HG03064 (cell line): ENCODE measurements around the gene VWA7.

Experiments used
- ATAC-seq: cut with Tn5 transposase; IDR thresholded peaks from one replicate; pipeline ENCODE4 v1.9.1; 2021; ENCODE audit warnings: low read depth; ENCODE audit not compliant: unreplicated experiment

The VWA7 gene

DNA sequence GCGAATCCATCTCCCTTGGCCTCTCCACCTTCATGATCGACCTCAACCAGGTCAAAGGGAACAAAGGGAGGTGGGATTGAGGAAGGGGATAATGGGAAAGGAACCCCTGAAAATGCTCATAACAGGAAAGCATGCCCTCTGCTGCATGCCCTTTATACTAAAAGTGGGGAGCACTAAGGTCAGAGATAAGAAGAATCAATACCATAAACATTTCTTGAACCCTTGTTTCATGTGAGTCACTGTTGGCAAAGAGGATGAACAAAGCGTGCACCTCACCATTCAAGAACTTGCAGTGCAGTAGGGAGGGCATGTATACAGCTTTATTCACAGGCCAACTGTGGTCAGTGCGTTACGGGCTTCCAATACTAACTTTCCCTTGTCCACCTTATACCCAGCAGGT is 16.3 kb downstream of the VWA7 start:
- ATAC-seq, result no peak

DNA sequence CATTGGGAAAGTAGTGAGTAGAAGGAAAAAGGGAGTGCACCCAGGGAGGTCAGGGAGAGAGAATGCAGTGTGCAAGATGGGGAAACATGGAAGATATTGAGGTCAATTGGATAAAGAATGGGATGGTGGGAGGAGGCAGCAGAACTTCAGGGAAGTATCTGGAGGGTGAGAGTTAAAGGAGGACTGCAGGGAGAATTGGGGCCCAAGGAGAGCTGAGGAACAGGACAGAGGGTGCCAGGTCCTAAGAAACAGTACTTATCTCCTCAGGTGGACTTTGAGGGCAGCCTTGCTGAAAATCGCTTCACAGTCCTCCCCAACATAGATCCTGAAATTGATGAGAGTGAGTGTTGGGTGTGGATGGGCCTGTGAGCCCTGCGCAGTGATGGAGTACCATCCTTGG is 18.8 kb downstream of the VWA7 start:
- ATAC-seq, result no peak

DNA sequence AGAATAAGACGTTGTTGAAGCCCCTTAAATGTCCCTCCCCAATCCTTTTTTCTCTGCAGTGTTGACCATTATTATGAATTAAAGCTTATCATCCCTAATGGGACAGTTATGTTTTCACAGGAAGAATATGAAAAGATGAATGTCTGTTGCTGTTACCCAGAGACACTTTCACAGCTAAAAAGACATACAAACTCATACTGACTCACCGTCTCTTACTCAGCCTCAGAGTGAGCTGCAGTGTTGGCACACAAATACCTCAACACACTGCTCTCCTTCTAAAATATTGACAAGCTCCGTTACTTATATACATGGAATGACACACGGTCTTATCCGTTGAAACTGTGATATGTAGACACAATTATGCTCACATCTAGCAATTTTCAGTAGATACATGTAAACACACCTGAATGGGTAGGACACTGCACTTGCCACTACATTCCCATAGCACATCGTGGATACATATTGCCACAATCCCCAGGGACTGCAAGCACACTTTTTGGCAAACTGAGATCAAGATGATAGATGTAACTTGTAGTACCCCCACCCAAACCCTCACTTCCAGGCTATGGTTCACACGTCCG is 24.3 kb downstream of the VWA7 start:
- no peak for ATAC-seq

DNA sequence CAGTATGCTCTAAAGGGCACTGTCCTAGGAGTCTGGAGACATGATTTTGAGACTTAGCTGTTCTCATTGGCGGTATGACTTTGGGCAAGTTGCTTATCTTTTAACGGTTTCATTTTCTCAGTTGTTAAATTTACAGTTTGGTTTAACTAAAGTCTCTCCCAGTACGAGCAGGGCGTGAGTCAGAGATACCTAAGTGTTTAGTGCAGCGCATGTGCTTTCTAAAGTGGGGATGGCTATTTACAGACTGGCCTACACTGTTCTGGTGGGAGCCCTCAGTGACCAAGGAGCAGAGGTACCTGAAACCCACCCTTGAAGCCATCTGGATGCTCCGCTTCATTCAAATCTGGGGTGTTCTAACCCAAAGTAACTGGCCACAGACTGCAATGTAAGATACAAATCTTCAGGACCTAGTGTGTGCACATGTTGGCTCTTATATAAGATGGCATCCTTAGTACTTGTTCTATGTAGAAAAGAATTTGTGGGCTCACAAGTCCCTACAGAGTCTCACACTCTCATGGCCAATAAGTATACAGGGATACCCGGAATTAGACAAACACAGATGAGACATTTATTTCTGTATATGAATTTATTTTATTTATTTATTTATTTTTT is 26.6 kb downstream of the VWA7 start:
- ATAC-seq, result no peak

DNA sequence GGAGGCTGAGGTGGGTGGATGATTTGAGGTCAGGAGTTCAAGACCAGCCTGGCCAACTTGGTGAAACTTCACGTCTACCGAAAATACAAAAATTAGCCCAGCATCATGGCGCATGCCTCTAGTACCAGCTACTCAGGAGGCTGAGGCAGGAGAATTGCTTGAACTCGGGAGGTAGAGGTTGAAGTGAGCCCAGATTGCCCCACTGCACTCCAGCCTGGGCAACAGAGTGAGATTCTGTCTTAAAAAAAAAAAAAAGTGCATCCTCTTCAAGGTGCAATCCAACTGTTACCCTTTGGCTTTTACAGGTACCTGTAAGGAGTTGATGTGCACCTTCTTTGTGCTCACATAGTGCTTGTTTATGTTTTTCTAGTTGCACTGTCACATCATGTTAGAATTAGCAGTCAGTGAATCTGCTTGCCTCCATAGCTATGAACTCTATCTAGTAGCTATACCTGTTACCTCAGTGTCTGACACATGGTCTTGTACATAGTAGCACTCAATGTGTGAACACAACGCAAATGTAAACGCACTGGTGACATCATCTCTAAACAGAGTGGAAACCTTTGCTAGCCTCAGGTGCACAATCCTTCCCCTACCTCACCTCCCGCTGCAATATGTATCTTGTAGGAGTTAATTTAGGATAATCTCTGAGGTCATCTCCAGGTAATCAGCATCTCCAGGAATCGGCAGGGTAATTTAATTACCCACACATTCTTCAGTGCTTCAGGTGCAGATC is 27.7 kb downstream of the VWA7 start:
- ATAC-seq, result no peak

DNA sequence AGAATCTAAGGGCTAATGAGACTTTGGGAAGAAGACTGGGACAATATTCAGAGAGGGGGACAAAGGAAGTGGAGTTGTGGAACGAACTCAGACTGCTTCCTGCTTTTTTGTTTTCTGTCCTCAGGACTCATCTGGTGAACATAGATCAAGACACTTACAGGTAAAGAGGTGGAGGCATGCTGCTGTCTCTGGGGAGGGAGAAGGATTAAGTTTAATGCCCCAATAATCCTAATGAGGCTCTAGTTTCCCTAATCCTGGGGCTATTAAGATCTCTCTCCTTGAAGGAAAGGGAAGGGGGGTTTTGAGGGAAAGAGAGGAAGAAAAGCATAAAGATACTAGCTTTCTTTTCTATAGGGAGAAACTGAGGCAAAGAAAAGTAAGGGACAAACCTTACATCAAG is 32.7 kb downstream of the VWA7 start:
- ATAC-seq, result no peak

DNA sequence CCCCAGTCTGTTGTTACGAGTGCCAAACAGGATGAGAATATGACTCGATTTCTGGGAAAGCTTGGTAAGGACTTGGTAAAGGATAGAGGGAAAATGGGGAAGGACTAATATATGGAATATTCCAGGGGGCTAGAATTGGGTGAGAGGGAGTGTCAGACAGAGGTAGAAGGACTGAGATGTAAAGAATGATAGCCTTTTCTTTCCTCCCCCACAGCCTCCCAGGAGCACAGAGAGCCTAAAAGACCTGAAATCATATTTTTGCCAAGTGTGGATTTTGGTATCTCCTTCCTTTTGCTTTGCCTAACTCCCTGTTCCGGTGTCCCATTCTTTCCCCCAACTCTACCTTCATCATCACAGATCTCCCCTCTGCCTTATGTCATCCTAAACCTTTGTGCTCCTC is 34.2 kb downstream of the VWA7 start:
- ATAC-seq, result no peak

DNA sequence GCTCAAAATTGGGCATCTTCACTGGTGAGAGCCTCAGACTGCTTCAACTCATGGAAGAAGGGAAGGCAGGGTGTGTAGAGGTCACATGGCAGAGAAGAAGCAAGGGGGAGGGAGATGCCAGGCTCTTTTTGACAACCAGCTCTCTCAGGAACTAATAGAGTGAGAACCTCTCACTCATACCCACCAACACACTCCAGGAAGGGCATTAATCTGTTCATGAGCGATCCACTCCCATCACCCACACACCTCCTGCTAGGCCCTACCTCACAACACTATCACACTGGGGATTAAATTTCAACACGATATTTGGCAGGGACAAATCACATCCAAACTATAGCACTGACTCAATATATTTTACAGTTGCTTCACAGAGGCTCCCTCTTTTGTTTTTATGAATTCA is 35.3 kb downstream of the VWA7 start:
- no peak for ATAC-seq

DNA sequence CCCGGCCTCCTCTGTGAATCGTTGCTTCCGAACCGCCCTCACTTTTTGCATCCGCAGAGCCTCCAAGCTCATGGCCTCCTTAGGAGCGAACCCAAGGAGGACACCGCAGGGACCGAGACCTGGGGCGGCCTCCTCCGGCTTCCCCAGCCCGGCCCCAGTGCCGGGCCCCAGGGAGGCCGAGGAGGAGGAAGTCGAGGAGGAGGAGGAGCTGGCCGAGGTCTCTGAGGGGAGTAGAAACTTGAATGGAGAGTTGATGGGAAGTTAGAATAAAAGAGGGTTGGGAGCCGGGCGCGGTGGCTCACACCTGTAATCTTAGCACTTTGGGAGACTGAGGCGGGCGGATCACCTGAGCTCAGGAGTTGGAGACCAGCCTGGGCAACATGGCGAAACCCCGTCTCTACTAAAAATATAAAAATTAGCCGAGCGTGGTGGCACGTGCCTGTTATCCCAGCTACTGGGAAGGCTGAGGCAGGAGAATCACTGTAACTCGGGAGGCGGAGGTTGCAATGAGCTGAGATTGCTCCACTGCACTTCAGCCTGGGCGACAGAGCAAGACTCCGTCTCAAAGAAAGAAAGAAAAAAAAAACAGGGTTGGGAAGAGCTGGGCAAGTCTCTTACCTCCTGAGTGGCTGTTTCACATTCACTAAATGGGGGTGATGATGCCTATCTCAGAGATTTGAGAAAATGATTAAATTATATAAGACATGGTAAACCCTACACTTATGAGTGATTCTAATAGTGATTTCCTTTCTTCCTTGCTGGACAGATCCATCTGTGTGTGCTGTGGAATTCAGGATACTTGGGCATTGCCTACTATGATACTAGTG is 36.5 kb downstream of the VWA7 start:
- no peak for ATAC-seq

DNA sequence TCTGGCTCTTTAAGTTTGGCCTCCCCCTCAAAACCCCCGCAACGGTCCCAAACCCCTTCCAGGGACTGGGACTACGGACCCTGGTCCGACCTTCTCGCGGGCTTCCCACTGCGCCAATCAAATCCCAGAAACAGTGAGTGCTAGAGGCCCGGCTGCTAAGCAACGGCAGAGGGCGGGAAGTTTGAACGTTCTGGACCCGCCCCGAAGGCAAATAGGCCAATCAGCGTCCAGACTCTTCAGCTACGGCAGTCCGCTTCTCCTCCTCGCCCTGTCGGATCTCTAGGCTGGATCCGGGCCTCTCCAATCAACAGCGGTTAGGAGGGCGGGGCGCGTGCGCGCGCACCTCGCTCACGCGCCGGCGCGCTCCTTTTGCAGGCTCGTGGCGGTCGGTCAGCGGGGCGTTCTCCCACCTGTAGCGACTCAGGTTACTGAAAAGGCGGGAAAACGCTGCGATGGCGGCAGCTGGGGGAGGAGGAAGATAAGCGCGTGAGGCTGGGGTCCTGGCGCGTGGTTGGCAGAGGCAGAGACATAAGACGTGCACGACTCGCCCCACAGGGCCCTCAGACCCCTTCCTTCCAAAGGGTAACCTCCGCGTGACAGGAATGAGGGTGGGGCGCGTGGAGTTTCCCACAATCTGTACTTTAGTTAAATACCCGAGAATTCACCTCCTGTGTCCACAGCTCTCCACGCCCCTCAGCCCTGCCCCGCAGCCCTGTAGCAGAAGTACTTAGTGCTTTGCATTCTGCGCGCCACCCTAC is 37.3 kb downstream of the VWA7 start, which contains the start of gene MSH5:
TSS of gene MSH5 (plus strand) at position 367 of the 758 bp plus-strand sequence. CDS start 462 bp downstream, outside the sequence.
- peak; percentile 54 for ATAC-seq

DNA sequence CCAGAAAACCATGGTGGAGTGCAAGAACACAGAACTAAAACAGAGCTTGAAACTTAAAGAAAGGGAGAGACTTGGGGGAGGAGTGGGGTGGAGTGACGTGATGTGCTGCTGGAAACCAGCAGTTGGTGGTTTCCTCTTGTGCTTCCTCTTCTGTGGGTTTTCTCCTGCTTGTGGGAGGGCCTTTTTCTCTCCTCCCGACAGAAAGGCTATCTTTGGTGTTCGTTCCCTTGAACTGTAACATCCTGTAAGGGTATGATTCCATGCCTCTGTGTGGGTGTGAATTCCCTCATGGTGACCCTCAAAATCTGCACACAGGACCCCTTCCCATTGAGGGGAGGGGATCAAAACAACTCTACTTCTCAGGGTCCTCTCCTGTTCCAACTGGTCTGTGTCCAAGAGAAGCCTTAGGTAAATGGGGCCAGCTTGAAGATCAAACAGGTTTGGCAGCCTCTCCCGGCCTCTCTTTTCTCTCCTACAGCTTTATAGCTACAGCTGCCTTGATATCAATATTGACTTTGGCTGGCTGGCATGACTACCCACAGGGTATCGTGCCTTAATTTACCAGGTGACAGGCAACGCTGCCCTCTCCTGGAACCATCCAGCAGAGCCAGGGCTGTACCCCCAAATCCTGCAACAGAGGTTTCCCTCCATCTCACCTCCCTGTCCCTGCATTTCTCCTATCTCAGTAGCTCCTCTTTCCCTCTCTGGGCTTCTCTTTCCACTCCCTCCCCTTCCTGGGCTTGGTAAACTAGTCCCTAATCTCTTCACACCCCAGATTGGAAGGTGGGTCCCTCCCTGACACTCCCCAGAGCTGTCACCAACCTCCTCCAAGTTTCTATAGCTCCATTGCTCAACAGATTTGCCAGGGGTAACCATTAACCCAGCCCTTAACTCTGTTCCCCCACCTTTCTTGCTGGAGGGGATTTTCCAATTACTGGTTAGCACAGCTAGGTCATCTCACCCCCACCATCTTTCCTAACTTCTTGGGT is 38.8 kb downstream of the VWA7 start:
- ATAC-seq, result no peak

DNA sequence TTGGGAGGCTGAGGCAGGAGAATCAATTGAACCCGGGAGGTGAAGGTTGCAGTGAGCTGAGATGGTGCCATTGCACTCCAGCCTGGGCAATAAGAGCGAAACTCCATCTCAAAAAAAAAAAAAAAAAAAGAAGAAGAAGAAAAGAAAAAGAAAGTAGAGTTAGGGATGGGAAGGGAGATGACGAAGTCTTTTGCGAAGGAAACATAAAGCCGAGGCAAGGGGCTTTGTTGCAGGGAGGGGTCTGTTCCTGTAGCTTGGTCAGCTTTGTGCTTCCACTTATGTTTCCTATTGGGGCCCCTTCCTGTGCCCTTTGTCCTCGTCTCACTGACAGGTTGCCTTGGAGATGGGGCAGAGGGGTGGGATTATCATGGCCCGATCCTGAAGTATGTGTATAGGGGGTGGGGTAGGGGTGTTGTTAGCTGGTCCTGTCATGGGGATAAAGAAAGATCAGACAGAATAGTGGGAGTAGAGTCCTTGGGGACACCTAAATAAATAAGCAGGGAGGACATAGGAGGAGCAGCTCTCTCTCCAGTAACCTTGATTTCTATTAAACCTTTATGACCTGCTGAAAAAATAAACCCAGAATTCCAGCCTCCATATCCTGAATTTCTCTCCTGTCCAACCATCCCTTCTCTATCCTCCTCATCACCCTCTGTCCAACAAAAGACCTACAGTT is 39.7 kb downstream of the VWA7 start:
- ATAC-seq, result no peak

DNA sequence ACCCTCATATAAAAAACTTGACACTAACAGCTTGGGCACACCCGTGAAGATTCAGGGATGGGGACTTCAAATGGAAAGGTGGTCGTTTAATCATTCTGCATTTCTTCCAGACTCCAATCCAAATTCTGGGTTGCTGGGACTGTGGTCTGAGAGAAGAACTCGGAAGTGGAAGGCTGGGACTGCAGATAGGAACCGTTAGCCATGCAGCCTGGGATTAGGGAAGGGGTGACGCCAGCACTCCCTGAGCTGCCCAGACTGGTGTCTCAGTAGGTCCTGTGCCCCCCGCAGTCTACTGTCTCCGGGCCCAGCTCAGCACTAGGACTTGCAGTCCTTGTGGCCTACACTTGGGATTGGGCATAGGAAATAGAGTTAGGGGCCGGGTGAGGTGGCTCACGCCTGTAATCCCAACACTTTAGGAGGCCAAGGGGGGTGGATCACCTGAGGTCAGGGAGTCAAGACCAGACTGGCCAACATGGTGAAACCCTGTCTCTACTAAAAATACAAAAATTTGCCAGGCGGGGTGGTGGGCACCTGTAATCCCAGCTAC is 40.3 kb downstream of the VWA7 start:
- ATAC-seq, result no peak

DNA sequence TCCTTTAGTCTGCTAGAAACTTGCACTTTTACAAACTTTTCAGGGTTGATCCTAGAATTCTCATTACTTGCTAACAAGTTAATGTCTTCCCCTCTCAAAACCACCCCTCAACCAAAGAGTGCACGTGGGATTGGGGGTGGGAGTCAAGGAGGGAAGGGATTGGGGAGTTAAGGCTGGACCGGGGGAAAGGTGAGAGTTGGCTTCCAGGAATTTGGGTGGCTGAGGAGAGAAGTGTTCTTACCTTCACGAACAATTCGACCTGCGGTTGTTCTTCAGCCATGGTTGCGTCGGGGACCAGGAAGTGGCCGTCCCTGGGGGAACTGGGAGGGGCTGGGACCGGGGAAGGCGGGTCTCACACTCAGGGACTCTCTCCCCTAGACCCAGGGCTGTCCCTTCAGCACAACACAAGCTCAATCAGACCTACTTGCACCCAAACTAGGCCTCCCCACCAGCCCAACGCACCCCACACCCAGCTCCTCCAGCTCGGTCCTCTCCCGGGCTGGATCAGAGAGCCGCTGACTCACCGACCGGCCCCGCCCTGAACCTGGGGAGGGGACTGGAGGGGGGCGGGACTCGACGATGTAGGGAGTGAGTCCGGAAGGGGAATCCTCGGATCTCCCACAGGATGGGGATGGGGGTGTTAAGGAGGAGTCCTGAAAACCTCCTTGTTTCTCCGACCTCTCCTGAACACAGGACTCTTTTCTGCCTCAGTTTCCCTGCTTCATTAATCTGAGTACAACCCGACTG is 40.9 kb downstream of the VWA7 start, which contains the start of gene CLIC1:
TSS of gene CLIC1 (minus strand) at position 510 of the 747 bp plus-strand sequence. CDS start at position 280, 230 bp downstream.
- no peak for ATAC-seq

DNA sequence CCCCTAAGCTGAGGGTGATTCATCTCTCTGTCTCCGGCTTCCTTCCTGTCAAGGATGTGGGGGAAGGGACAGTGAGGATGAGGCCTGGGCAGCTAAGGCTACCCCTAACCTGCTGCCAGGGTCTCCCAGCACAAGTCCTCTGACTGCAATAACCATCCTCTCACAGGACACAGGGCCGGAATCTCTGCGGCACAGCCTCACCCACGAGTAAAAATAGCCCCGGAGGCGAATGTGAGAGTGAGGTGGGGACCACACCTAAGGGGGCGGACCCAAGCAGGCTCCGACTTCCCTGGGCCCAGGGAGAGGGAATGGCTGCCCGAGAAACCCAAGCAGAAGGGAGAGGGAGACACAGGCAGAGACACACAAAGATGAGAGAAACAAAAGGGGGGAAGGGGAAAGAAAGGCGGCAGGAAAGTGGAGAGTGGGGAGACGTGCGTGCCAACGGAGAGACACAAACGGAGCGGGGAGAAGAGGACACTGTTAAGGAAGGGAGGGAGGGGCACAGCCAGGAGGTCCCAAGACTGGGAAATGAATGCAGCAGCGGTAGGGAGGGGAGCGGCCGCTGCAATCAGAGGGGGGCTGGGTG is 42.2 kb downstream of the VWA7 start:
- ATAC-seq, result no peak

DNA sequence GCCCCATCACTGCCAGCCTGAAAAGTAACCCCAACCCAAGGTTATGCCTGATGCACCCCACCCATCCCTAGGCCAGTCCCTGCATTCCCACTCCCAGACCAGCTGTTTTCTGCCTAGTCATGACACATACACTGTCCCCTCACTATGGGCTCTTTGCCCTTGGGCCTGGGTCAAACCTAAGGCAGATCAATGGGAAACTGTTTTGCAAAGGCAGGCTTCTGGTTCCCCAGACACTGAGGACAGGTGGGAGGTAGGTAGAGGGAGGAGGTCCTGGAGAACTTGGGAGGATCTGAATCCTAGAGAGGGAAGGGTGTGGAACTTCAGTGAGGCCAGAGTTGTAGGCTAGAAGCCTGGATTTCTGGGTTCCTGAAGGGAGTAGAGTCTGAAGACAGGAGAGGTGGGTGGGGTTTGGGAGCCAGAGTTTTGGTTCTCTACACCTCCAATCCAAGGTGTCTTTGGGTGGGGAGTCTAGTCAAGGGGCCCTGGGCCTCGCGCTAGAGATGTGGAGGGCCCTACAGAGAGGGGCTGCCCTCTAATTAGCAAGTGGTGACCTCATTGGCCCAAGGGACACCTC is 42.8 kb downstream of the VWA7 start:
- no peak for ATAC-seq

DNA sequence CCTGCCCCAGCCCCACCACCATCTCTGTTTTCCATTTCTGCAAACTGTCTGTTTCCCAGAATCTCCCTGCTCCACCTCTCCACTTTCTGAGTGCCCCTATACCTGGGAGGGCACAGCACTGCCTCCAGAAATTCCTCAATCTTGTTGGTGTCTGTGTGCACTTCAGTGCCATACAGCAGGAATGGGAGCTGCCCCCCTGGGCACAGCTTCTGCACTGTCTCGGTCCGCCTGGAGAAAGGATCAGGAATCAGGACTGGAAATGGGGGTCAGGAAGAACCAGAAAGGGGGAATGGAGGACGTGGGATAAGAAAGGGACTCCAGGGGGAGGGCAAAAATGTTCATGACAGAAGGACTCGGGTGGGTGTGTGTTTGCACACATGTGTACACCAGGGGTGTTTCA is 43.4 kb downstream of the VWA7 start:
- no peak for ATAC-seq
